HG02852 (cell line): Measurements from ENCODE around the gene NANP.
"Not testable (repeated sequence)": the region's sequence is repeated elsewhere in the genome, so short reads cannot be mapped to it uniquely, and the experiment has no call there.

Experiments
- ATAC-seq: cut with Tn5 transposase; IDR thresholded peaks from one replicate; pipeline ENCODE4 v1.9.1; 2021; ENCODE audit warnings: mild to moderate bottlenecking, moderate library complexity; ENCODE audit not compliant: unreplicated experiment

NANP gene, protein sequence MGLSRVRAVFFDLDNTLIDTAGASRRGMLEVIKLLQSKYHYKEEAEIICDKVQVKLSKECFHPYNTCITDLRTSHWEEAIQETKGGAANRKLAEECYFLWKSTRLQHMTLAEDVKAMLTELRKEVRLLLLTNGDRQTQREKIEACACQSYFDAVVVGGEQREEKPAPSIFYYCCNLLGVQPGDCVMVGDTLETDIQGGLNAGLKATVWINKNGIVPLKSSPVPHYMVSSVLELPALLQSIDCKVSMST

DNA sequence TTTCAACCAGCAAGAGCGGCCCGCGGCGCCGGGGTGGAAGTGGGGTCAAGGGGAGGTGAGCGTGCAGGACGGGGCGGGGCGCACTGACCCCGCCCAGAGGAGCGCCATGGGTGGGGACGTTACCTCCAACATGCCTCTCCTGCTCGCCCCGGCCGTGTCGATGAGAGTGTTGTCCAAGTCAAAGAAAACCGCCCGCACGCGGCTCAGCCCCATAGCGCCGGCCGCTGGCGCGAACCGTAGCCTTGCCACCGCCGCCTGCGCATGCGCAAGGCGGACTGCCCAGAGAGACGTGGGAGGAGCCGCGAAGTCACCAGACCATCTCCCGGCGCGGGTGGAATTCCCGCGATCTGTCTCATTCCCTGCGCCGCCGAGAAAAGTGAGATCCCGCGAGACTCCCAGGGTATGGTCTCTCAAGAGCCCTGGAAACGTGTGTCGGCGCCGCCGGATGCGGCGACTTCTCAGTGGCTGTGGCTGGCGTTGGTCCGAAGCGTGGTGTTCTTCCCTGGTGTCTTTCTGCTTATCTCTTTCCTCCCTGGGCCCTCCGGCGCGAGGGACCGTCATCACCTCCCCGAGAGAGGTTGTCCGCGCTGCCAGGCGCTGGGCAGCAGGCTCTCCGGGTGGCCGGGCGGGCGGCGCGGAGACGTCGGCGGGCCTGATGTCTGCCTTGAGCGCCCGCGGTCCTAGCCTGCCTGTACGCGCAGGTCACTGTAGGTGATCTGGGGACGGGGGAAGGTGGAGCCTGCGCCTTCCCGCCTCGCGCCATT lies at the start of gene NANP:
Gene NANP (minus strand): TSS at position 279 of the 764 bp plus-strand sequence. CDS start 66 bp downstream, at position 213.
- ATAC-seq: peak; percentile 79

DNA sequence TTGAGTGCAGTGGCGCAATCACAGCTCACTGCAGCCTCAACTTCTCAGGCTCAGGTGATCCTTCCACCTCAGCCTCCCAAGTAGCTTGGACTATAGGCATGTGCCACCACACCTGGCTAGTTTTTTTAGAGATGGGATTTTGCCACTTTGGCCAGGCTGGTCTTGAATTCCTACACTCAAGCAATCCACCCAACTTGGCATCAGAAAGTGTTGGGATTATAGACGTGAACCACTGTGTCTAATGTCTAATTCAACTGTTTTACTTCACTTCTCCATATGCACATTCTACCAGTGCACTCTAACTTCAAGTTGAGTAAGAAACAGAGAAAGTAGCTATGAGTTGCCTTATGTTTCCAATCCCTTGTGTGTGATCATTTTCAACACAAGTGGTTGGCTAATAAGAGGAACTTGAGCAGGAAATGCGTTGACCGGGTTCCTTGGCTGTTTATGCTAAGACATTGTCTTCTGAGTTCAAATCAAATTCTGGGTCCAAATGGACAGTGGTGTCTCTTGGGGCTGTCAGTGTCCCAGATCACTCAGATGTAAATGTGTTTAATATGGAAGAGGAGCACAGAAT lies 48.9 kb upstream of the NANP start:
- no peak for ATAC-seq

DNA sequence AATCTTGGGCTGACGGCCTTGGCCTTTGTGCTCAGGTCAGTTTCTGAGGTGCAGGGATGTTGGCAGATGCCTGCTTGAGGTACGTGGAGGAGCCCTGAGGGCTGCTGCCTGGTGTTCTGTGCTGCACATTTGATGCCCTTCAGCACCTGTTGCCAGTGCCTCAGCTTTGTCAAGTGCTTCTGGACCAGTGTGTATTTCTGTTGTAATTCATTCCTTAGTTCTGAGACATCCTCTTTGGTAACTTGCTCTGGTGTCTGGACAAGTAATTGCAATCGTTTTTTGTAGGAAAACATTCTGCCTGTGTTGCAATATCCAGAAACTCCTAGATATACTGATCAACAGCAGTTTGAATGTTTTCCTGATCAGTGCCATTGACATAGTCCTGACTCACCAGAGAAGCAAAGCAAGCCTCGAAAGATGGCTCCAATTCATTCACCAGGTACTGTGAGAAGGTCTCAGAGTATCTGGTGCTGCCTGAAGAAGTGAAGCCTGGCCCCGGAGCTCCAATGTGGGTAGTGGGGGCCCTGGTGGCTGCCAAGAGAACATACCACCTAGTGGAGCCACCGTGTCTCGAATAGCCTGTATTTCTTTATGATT lies 46.1 kb upstream of the NANP start:
- no peak for ATAC-seq

DNA sequence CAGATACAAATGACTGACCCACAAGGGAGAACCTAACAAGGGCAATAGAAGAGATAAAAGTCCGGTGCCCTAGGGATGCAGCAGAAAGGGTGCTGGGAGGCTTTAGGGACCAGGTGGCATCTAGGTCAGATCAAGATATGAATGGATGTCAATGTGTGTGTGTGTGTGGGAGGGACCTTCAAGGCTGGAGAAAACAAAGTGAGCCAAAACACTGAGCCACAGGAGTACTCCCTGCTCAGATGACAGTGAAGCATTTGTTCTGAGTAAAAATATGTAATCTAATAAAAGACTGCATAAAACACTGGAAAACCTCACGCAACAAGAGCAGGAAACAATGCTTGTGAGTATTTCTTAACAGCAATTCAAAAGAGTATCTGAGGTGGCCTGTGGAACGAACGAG lies 44.6 kb upstream of the NANP start:
- no peak for ATAC-seq

DNA sequence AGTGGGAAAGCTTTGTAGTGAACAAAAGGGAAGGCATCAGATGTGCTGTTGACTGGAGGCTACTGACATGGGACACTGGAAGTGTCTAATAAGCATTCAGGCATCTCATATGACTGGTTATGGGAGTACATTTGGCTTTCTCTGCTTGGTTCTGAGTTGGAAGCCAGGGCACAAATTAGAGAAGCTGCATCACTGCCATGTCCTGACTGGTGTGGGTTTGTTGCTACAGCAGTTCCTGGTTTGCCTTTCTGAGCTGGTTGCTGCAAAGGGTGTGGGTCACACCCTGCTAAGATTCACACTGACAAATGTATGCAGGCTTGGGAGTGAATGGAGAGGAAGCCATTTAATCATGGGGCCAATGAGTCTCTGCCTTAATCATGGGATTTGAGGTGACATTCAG lies 36.2 kb upstream of the NANP start:
- ATAC-seq: no peak

DNA sequence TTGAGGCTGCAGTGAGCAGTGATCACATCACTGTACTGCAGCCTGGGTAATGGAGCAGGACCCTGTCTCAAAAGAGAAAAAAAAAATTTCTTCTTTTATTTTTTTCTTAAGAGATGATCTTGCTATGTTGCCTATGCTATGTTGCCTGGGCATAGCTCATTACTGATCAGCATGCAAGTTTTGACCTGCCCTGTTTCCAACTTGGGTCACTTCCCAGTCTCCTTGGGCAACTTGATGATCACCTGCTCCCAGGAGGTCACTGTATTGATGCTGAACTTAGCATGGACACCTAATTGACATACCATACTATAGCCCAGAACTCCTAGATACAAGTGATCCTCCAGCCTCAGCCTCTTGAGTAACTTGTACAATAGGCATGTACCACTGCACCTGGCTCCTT lies 30.7 kb upstream of the NANP start:
- no peak for ATAC-seq

DNA sequence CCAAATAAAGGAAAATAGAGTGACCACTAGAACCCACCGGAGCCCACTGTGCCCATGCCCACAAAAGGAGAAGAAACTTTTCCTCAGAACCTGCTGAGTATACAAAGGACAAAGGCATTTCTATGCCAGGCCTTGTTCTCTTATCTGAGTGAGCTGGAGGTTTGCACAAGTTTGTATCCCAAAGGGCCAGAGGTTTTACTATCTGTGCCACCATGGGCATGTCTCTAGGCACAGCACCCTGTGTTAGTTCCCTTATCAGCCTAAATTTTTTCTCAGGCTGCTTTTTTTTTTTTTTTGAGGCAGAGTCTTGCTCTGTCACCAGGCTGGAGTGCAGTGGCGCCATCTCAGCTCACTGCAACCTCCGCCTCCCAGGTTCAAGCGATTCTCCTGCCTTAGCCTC lies 29.1 kb upstream of the NANP start:
- ATAC-seq: not testable (repeated sequence)

DNA sequence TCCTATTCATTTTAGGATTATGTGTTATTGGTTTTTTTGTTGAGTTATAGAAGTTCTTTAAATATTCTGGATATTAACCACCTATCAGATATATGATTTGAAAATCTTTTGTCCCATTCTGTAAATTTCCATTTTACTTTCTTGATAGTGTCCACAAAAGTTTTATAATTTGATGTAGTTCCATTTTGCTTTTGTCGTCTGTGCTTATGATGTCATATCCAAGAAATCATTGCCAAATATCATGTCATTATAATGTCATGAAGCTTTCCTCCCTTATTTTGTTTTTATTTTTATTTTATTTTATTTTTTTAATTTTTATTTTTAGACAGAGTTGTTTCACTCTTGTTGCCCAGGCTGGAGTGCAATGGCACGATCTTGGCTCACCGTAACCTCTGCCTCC lies 21.0 kb upstream of the NANP start:
- ATAC-seq: no peak

DNA sequence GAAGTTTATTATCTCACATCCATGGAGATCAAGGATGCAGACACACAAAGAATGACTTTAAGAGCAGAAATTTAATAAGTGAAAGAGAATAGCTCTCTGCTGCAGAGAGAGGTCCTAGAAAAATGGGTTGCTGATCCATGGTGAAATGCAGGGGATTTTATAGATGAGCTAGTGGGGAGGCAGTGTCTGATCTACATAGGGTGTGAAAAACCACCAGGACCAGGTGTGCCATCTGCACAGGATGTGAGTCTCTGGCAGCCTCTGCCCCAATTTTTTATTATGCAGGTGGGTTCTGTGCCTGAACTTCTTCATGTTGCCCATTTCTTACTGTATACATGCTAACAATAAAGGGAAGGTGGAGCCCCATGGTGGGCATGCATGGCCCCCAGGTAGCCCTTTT lies 19.9 kb upstream of the NANP start:
- ATAC-seq: no peak

DNA sequence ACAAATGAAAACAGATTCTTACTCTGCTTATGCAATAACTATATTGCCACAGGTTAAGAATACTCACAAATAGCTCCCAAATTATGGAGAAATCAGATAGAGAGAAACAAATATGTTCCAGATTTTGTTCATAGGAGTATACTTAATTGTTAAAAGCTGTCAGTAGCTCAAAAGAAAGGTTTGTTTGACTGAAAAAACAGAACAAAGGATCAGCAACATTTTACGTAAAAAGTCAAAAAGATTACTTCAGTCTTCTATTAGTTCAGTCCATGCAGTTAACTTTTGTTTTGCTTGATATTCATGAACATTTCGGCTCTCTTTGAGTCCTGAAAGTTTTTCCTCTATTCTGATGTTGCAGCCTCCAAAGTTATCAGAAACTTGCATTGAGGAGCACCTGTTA lies 13.4 kb upstream of the NANP start:
- no peak for ATAC-seq

DNA sequence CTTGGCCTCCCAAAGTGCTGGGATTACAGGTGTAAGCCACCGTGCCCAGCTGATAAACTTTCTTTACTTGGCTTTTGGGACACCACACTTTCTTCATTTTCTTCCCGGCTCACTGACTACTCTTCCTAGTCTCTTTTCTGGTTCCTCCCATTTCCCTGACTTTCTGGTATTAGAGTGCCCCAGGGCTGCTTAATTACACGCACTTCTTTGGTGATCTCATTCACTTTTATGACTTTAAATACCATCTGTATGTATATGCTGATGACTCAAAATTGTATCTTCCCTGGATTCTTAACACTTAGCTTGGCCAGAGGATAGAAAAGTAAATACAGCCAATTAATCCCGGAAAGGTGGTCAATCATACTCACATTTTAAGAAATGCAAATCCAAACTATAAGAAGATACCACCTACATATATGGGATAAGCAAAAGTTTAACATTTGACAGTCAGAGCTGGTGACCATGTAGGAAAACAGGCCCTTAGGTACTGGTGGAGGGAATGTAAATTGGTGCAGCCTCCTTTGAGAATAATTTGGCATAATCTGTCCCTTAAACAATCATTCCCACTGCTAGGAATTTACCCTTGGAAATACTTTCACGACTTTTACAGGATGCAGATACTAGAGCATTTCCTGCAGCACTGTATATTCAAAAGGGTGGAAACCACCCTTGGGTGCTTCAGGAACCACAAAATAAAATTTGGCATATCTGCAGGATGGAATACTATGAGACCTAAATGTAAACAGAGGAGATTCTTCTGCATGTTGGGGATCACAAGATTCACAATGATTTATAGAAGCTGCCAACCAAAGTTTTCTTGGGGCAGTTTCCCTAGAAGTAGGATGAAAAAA lies 9.4 kb upstream of the NANP start:
- no peak for ATAC-seq

DNA sequence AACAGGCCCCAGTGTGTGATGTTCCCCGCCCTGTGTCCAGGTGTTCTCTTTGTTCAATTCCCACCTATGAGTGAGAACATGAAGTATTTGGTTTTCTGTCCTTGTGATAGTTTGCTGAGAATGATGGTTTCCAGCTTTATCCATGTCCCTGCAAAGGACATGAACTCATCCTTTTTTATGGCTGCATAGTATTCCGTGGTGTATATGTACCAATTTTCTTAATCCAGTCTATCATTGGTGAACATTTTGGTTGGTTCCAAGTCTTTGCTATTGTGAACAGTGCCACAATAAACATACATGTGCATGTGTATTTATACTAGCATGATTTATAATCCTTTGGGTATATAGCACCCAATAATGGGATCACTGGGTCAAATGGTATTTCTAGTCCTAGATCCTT lies 6.8 kb upstream of the NANP start:
- ATAC-seq: not testable (repeated sequence)

DNA sequence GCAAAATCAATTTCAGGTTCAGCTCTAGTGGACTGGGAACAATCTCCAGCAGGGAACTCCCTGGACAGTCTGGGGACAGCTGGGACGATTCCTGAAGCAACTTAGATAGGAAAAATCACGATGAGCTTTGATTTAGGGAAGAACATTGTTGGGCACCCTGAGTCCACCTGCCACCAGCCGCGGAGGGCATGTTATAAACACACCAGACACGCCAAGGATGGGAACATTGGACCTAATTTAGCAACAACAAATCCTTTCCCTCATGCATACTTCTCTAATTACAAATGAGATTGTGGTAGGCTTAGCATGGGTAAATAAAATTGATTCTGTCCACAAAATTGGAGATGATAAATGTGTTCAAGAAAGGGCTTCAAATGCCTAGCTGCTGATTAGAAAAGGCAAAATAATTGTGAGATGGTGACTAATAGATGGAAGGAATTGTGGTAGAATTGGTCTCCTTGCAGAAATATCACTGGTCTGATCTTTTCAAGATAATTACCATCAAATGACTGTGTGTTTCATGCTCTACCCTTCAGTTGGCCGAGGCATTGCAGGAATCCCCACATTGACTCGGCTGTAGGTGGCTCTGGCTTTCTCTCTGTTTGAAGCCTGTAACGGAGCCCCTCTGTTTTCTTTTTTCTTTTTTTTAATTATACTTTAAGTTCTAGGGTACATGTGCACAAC lies 6.1 kb upstream of the NANP start:
- ATAC-seq: no peak

DNA sequence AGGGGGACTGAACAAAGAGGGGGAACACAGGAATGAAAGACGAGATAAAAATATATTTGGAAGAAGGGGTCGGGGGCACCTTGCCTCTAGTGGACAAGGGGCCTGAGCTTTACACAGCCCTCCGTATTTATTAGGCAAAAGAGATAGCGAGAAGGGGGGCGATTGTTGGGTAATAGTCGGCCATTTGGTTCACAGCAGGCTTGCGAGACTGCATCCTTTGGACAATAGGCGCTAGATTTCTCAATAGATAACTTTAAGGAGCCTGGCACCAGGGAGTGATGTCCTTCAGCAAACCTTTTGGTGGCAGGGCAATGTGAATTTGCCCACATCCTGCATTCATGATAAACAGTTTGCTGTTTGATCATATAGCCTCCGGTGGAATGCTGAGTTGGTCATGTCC lies 3.0 kb upstream of the NANP start:
- no peak for ATAC-seq

DNA sequence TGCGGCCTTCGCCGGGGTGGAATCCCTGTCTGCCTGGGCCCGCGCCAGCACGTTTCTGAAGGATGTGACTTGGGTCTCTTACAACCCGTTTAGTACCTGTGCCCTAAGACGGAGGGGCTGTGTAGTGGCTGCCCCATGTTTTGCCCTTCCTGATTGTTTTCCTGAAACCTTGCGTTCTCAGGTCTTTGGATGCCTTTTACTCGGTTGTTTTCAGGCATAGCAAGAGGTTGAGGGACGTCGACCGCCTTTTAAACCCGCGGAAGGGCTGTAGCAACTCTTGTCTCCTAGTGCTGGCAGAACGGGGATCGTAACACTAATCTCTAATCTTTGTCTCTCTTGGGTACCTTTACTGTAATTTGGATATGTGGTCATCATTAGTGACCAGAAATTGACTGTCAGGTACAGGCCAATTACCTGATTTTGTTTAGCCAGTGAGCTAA lies 706 bp upstream of the NANP start:
- no peak for ATAC-seq

DNA sequence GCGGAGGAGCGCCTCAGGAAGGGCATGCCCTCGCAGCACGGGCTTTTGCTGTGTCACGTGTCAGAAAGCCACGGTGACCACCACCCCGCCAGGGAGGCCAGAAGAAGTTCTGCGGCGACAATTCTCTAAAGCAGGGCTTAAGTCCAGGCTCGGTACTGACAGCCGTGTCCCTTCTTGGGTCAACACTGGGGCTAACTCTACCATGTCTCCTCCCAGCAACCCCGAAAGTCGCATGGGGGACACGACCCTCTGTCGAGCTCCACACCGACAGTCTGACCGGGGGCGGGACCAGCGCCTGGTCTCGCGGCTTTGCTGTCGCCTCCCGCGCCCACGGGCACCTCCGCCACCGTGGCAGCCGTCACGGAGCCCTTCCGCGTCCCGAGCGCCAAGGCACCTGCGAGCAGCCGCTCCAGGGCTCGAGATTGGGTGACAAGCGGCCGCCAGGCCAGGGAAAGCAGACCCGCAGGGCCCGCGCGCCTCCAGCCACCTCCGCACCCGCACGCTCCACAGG lies 534 bp downstream of the NANP start:
- ATAC-seq: peak; percentile 18

DNA sequence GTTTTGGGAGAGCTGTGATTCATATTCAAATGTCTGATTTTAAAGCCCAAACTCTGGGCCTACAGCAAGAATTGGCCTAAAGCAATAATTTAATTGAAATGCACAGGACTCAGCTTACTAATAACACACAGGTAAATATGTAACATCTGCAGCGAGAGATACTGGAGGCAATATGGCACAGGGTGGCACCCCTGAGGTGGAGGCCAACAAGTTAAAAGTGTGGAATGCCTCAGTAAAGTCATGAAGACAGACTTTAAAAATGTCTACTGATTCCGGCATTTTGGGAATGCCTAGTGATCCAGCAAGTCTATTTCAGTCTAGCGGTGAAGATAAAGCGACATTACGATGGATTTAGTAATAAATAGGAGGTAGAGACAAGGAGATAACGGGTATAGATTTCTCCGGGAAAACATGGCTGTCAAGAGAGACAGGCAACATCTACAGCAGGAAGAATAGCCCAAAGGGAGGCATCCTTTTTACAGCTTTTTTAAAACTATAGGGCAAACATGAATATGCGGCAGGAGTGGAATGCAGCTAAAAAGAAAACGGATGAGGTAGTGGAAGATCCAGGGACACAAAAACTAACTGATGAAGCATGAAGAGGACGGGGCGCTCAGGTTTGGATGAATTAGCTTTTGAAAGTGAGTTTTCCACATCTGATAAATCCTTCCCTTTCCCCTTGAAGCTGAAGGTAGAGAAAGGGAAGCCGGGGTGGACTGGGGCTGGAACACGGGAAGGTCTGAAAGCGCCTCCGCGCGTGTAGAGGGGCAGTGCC lies 1.2 kb downstream of the NANP start:
- ATAC-seq: no peak

DNA sequence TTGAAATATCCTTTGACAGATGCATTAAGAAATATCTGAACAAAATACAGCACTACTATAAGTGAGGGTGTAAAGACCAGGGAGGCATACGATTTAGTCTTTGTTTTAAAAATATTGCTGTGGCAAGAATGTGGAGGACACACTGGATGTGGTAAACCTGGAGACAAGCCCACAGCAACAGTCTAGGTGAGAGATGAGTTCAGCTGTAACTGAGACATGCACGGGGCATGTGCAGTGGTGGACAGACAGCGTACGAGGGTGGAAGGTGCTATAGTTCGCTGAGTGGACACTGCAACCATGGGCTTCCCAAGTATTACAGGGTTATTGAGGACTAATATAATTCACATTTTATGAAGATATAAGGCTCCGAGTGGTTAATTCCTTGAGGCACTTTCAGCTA lies 1.8 kb downstream of the NANP start:
- ATAC-seq: no peak

DNA sequence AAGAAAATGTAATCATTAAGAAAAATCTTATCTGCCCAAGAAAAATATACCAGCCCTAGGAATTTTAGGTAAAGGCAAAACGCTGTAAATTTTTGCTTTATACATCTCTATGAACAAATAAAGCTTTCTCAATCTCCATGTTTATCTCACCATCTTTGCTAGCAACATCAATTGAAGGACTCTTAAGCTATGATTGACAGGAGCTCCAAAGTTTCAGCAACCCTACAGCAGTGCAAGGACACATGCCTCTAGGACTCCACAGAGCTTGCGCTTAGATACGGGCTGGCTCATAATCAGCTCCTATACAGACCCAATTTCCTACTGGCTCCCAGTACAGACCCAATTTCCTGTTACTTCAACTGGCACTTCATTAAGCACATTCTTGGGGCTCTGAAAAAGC lies 4.3 kb downstream of the NANP start:
- ATAC-seq: no peak
